GM19238 (cell line): ENCODE results near the gene NPFFR2.
"Not testable (repeated sequence)": the region's sequence is repeated elsewhere in the genome, so short reads cannot be mapped to it uniquely, and the experiment has no call there.

Experiments used
- DNase-seq: peaks from one replicate; pipeline ENCODE4 v3.0.0; 2011; ENCODE audit warnings: low spot score; ENCODE audit not compliant: insufficient read length

Gene NPFFR2

DNA sequence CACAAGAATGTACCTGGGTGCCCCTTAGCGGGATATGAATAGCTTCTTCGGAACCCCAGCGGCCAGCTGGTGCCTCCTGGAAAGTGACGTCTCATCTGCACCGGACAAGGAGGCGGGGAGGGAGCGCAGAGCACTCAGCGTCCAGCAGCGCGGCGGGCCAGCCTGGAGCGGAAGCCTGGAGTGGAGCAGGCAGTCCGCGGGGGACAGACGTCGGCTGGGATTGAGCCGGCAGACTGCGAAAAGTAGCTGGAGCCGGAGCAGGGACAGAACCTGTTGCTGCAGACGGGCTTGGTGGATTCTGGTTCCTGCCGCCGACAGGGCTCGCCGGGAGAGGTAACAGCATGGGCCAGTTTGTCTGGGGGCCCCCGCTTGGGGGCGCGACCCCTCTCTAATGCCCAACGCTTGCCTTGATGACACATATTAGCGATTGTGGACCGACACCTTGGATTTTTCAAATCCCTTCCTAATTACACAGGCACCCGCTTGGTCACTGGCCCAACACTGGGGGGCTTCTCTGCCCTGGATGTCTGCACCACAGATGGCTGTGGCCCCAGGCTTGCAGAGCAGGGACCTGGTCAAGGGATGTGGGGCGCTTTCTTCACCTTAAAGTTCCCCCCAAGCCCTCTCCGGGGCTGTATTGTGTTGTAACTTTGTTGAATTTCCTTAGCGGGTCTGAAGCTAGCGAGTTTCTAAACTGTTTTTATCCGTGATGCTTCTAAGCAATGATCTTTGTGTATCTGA is at the start of gene NPFFR2:
Gene NPFFR2 (plus strand): TSS at position 133 of the 741 bp plus-strand sequence. CDS start 96,592 bp downstream, outside the sequence.
- DNase-seq: no peak

DNA sequence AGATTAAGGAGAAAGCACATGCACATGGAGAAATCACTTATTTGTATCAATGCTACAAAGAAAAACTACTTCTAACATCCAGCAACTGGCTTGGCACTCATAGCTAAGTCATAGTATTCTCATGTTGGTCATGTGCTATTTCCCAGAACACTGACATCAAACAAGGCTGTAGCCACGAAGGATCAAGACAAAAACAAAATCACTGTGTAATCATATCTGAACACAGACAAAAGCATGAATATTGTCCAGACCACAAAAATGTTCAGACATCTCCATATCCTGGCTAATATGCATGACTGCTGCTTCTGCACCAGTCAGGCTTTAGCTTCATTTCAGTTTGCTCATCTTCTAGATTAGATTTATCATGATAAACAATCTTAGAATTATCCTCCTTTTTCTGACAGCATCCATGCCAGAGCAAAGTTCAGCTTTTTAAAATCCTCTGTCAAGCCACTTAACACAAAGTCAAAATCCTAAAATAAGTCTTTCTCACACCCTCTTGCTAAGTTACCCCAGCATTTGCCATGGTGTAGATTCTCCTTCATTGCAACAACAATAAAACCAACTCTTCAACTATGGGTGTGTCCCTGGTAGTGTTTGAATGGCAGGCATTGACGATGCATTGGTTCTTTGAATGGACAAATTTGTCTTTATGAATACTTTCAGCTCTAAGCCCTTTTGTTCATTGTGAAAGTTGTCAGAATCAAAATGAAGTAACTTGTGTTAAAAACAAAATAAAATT is 39.1 kb upstream of the NPFFR2 start:
- no peak for DNase-seq

DNA sequence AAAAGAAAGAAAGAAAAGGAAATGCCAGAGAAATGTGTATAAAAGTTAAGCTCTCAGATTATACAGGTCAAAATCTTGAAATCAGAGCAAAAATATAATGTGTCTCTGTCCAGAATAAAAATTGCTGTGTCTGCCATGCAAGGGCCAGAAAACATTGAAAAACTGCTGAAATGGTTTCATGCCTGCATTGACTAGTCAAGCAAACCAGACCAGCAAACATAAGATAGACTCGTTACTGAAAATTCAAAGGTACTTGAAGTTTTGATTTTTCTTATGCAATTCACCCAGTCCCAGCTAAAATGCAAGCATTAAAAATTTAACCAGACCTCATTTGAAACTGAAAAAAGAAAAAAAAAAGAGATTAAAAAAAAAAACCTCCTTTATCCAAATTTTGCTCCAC is 37.2 kb upstream of the NPFFR2 start:
- no peak for DNase-seq

DNA sequence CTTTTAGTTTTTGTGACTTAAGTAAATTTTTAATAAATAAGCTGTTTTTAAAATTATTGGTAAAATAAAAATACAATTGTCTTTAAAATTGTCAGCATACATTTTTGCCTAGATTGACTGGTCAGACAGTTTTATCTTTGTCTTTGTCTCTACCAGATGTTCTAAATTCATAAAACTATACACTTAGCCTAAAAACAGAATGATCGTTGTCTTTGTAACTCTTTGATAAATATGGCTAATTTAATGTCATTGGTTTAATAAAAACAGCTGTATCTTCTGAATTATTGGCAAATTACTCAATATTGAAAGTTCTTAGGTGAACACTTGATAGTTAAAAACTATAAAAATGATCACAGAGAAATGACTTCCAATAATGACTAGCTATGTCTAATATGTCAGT is 36.5 kb upstream of the NPFFR2 start:
- no peak for DNase-seq

DNA sequence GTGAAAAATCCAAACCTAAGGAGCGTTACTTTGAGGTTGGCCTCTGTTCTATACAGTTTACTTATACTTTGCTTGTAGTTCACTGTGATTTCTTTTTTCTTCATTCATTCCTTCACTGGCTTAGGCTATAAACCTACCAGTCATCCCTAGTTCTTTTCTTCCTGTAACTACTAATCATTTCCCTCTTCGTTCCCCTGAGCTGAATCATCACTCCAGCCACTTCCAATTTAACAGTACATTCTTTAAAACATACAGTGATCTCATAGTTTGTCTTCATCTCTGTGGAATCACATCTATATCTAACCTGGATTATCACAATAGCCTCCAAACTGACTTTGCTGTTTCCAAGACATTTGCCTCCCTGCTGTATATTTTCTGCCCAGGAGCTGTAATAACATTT is 25.2 kb upstream of the NPFFR2 start:
- no peak for DNase-seq

DNA sequence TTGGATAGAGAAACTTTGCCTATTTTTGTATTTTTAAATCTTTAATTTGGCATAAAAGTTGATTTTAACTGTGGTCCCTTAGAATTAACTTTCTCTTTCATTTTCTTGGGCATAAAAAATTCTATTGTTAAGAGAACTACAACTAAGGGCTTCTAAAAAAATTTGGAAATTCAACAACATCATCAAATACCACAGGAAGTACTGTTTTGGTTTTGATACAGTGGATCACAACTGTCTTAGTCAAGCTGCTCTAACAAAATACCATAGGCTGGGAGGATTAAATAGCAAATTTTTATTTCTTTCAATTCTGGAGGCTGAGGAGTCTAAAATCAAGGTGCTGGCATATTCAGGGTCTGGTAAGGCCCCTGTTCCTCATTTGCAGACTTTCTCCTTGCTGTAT is 19.9 kb upstream of the NPFFR2 start:
- no peak for DNase-seq

DNA sequence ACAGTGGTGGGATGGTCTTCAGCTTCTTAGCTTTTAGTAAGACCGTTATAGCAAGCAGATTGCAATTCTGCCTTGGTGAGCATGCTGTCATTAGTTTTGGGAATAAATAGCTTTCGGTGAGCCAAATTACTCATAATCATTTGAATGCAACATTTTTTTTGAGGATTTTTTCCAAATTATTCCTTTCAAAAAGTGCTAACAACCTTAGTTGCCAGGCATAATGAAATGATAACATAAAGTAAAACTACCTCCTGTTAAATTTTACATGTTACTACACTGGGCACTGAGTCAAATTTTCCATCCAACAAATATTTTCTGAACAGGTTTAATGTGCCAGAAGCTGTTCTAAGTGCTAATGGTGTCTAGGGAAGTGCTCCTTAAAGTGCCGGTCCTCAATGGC is 15.8 kb upstream of the NPFFR2 start:
- DNase-seq: no peak

DNA sequence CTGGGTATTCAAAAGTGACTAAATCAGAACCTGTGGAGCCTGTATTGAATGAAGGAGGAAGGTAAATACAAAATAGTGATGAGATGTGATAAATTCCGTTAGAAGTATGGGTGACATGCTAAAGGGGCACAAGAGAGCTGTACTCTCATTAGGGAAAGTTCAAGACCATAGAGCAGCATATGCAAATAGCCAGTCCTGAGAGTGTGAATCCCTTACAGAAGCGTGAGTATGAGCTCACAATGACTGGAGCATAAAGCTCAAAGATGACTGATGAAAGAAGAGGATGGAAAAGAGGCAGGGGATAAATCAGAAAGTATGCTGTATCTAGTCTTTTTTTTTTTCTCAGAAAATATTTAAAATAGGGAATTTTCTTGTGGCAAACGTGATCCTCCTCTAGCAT is 12.1 kb upstream of the NPFFR2 start:
- DNase-seq: no peak

DNA sequence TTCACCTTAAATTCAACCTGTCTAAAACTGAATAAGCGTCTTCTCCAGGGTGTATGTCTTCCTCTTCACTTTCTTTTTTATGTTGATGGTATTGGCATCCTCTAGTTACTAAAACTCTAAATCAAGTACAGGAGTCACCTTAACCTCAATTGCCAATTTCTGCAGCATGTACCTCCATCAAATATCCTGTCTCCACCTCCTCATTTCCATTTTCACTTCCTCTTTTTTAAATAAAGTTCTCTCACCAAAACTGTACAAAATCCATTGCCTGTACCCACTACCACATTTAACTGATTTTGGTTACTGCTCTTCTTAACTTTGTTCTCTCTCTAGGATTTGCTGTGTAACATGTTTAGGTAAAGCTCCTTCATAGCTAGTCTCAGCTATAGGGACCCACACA is 9.2 kb upstream of the NPFFR2 start:
- no peak for DNase-seq

DNA sequence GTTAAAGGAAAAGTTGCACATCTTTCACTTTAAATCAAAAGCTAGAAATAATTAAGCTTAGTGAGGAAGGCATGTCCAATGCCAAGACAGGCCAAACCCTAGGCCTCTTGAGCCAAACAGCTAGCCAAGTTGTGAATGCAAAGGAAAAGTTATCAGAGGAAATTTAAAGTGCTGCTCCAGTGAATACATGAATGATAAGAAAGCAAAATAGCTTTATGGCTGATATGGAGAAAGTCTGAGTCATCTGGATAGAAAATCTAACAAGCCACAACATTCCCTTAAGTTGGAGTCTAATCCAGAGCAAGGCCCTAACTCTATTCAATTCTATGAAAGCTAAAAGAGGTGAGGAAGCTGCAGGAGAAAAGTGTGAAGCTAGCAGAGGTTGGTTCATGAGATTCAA is 23.8 kb downstream of the NPFFR2 start:
- DNase-seq: no peak

DNA sequence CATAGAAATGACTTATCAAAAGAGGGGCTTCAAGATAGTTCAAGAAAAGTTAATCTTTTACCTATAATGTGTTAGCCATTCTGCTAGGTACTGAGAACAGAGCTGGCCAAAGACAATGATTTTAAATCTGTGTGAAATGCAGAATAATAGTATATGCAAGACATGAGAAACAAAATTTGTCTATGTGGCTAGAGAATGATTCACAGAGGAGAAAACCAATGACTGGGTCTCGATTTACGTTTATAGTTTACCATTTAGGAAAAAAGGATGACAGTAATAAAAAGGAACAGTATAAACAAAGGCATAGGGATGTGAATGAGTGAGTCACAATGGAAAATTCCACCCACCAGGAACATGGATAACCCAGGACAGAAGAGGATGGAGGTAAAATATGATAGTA is 31.9 kb downstream of the NPFFR2 start:
- DNase-seq: no peak

DNA sequence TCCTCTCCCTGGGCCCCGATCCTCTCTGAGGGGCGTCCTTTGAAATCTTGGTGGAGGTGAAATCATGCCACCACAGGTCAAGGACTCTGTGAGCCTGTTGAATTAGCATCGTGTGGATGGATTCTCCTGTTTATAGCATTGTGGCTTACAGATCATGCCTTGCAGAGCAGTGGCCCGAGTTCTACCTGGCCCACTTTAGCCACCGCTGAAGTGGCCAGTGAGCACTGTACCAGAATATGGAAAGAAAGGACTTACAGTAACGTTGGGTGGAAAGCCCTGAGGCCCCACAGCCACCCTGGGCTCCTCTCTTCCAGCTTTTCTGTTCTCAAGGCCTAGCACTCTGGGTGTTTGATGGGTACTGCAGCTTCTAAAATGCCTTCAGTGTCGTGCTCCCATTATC is 35.3 kb downstream of the NPFFR2 start:
- DNase-seq: no peak

DNA sequence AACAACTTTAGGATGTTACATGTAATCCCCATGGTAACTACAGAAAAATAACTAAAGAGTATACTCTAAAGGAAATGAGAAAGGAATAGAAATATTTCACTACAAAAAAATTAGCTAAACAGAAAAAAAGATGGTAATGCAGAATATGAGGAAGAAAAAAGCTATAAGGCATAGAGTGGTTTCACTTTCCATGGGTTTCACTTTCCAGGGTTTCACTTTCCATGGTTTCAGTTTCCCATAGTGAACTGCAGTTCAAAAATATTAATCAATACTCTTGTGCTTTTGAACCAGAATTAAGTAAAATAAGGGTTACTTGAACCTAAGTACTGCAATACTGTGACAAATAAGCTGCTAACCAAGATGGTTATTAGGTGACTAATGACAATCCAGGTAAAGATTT is 42.0 kb downstream of the NPFFR2 start:
- no peak for DNase-seq

DNA sequence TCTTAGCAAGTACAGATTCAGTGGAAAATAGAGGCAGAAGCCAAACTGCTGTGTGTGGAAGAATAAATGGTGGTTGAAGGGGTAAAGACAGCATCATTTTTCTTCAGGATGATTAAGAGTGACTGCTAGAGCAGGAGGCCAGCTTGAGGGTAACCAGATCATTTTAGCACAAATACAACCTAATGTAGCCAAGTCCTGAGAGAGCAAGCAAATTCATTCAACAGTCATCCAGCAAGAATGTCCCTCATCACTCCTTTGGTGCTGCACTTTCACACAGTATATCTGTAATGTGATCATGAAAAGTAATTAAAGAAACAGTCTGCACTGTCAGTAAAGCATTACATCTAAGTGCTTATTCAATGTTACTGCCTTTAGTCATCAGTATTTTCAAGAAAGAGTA is 44.8 kb downstream of the NPFFR2 start:
- DNase-seq: no peak

DNA sequence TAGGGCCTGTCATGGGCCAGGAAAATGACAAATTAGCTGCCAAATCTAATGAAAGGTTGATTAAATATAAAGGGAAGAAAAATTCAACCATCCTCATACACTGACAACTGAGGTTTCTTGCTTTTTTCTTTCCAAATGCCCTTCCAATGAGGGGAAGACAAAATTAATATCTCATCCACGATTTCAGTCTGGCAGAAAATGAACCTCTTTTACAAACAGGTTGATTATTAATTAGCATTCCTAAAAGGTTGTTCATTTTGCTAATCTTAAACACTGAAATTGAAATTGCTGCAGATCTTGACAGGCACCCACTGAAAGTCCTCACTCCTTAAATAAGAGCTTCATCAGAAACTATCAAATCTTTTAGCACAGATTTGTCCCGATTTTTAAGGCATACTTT is 45.5 kb downstream of the NPFFR2 start:
- no peak for DNase-seq

DNA sequence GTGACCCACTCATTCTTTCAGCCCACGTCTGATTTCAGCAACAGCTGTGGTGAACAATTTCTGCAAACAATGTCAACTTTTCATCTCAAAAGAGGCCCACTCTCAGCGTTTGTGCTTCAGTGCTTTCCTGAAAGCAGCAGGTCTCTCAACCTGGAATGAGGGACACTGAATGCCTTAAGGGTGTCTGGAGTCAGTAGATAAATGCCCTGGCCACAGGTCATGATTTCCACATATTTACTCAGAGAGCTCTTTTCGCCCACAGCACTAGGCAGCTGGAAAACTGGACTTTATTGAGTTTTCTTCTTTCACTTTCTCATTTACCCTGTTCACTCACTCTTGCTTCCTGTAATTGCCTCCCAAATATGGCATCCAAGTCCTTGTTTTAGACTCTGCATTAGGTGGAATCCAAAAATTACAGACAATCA is 52.8 kb downstream of the NPFFR2 start:
- DNase-seq: no peak

DNA sequence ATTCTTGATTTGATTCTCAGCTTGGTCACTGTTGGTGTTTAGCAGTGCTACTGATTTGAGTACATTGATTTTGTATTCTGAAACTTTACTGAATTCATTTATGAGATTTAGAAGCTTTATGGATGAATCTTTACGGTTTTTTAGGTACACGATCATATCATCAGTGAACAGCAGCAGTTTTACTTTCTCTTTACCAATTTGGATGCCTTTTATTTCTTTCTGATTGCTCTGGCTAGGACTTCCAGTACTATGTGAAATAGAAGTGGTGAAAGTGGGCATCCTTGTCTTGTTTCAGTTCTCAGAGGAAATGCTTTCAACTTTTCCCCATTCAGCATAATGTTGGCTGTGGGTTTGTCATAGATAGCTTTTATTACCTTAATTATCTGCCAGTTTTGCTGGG is 58.8 kb downstream of the NPFFR2 start:
- DNase-seq: not testable (repeated sequence)

DNA sequence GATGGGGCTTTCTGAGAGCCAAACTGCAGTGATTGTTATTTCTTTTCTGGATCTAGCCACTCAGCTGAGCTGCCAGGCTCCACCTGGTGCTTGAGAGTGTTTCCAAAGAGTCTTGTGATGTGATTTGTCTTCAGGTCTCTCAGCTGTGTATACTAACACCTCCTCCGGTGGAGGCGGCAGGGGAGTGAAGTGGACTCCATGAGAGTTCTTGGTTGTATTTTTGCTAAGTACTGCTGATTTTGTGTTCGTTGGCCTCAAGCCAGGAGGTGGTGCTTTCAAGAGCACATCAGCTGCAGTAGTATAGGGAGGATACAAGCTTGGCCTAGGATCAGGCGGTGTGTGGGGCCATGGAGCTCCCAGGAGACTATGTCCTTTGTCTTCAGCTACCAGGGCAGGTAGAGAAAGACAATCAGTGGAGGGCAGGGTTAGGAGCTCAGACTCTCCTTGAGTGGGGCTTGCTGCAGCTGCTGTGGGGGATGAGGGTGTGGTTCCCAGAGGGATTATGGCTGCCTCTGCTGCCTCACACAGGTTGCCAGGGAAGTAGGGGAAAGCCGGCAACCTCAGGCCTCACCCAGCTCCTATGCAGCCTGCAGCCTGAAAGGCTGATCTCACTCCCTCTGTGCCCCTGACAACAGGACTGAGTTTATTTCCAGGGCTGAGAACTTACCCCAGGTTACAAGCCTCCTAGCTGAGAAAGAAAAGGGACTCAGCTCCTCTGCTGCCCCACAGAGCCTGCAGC is 62.4 kb downstream of the NPFFR2 start:
- DNase-seq: no peak

DNA sequence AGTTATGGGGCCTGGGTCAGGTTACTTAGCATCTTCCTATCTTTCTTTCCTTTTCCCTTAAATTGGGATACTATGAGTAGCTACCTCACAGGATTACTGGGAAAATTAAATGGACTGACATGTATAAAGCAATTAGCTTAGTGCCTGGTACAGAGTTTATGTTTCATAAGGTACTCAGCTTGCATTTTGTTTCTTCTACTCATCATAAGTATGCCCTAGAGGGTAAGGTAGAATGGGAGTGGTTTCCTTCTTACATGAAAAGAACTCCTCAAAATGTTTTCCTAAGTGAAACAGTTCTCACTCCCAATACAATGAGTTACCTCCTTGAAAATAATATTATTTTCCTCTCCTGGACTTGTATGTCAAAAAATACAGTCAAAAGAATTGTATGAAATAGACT is 75.7 kb downstream of the NPFFR2 start:
- DNase-seq: no peak

DNA sequence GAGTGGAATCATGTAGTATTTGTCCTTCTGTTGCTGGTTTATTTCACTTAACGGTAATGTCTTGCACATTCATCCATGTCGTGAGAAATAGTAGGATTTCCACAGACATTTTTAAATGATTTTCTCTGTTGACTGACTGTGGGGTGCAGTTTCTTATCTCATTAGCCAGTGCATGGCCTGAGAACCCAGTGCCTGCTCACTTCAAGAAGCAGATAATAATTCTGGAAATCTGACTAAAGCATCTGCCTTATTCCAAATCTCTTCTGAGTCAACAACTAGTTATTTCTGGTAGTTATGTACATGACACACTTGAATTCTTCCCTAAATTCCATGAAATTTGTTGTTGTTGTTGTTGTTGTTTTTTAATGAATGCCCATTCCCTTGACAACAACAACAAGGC is 77.6 kb downstream of the NPFFR2 start:
- DNase-seq: no peak

DNA sequence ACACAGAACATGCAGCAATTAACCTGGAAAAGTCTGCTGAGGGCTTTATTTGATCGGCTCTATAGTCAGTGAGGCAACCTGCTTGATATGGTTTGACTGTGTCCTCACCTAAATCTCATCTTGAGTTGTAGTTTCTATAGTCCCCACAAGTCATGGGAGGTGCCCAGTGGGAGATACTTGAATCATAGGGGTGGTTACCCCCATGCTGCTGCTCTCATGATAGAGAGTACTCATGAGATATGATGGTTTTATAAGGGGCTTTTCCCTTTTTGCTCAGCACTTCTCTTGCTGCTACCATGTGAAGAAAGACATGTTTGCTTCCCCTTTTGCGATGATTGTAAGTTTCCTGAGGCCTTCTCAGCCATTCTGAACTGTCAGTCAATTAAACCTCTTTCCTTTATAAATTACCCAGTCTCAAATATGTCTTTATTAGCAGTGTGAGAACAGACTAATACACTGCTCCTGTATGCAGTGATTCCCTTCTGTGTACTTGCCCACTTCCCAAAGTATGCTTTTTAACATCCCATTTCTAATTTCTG is 78.2 kb downstream of the NPFFR2 start:
- DNase-seq: no peak

DNA sequence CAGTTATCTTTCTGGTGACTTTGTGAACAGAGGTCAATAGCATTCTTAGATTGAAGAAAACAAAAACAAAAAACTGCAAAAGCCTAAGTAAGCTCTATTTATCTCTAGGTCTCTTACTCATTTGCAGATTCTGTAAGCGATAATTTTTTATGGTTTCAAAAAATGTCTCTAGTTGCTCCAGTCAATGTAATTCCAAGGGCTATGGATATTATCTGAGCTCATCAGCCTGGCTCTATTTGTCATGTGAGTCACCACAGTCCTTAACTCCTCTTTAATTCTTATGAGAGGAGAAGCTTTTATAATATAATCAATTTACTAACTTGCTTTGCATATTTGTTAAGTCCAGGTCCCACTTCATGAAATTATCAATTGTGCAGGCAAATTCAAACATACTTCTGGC is 79.1 kb downstream of the NPFFR2 start:
- no peak for DNase-seq
